Fibroblast of skin of right quadriceps (primary cell): Measurements from ENCODE around the gene HEBP2.
"Not testable (repeated sequence)": the region's sequence is repeated elsewhere in the genome, so short reads cannot be mapped to it uniquely, and the experiment has no call there.

Experiments used
- DNase-seq: peaks from one replicate; pipeline ENCODE4 v3.0.0-alpha.2; 2013

Gene HEBP2

GRCh38 chr6:138424004-138424904, 20.2 kb downstream of the HEBP2 start:
- no peak for DNase-seq

DNA sequence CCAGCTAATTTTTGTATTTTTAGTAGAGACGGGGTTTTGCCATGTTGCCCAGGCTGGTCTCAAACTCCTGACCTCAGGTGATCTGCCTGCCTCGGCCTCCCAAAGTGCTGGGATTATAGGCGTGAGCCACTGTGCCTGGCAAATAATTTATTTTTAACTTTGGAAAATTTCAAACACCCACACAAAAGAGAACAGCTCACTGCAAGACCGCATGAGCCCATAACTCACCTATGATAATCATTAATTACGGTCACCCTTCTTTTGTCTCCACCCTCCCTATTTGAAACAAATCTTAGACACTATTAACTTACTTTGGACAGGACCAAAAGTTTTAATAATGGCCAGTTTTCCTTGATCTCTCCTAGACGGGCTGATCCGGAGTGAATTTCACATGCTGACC, 21.2 kb downstream of the HEBP2 start:
- DNase-seq, result not testable (repeated sequence)

GRCh38 chr6:138426500-138427123, 22.6 kb downstream of the HEBP2 start:
- DNase-seq, result no peak

DNA sequence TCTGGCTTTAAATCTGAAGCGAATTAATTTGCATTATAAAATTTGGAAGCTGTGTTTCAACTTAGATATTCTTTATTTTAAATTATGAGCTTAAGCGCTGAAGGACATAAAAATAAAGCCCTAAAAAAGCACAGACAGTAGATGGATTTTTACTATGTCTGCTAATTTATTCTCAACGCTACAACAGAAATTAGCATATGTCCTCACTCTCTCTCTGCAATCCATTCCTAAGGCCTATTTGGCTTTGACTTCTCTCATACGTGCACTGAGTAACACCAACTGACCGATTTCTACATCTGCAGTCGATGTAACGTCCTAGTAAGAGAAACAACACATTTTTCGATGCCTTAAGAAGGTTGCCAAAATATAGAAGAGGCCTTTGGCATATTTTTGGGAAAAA, 23.7 kb downstream of the HEBP2 start:
- no peak for DNase-seq

GRCh38 chr6:138428944-138429598, 25.0 kb downstream of the HEBP2 start:
- peak; percentile 54 for DNase-seq

- DNase-seq, result no peak
Observed at GRCh38 chr6:138429761-138430160, 25.7 kb downstream of the HEBP2 start.

DNA sequence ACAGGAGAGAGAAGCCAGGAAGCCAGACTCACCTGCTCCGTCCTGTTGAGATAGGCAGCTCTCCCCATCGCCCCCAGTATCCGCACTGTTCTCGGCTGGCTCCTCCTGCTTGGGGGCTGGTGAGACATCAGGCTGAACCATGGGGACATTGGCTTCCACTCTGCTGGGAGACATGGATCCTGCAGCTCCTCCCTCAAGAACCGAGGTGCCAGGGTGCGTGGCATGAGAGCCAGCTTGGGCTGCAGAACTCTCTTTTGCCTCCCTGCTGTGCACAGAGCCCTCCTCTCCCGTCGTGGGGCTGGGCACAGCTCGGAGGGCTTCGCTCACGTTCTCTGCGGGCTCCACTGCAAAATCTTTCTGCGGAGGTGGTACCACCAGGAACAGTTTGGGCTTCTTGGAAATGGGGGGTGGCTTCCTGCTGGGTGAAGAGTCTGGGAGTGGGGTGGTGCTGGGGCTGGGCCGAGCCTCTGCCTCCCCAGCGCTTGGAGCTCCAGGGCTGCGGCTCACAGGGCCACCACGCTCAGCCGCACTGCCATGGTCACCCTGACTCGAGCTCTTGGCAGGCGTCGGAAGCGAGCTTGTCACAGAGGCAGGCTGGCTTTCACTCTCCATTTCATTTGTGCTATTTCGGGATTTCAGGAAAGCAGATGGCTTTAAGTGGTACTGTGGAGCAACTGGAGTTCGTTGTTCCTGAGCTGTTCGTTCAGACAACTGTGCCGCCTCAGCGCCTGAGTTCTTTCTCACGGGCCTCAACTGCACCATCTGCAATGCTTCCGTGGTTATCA, 26.5 kb downstream of the HEBP2 start:
- DNase-seq, result no peak

GRCh38 chr6:138431256-138432062, 27.4 kb downstream of the HEBP2 start:
- DNase-seq, result no peak

DNA sequence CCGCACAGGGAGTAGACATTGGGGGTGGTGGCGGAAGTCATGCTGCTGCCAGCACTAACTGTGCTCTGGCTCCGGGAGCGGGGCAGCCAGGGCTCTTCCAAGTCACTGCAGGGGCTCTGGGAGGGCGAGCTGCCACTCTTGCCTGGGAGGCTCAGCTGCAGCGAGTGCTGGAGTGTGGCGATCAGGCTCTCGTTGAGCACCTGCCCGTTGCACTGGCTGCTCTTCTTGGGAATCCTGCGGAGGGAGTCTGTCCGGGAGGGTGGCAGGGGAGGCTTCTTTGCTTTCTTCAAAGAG, 28.0 kb downstream of the HEBP2 start:
- DNase-seq, result no peak

- no peak for DNase-seq
Observed at GRCh38 chr6:138434096-138434495, 30.1 kb downstream of the HEBP2 start.

GRCh38 chr6:138434925-138435324, 30.9 kb downstream of the HEBP2 start:
- no peak for DNase-seq

DNA sequence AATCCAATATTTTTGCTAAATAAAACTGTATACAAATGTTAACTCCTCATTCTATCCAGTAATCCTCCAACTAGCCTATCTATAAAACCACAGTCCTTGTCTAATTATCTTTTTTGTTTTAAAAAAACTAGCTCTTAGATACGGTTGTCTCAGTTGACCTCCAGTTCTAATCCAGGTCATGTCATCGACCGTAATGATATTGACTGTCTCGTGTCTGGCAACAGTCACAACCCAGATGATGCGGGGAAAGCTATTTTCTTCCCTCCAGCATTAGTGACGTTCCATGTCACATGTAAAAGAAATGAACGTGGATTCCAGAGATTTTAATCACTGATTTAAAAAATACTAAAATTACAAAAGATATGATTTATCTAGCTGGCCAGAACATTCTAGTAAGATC, 35.5 kb downstream of the HEBP2 start:
- no peak for DNase-seq

- DNase-seq, result no peak
Observed at GRCh38 chr6:138440296-138440695, 36.3 kb downstream of the HEBP2 start.

DNA sequence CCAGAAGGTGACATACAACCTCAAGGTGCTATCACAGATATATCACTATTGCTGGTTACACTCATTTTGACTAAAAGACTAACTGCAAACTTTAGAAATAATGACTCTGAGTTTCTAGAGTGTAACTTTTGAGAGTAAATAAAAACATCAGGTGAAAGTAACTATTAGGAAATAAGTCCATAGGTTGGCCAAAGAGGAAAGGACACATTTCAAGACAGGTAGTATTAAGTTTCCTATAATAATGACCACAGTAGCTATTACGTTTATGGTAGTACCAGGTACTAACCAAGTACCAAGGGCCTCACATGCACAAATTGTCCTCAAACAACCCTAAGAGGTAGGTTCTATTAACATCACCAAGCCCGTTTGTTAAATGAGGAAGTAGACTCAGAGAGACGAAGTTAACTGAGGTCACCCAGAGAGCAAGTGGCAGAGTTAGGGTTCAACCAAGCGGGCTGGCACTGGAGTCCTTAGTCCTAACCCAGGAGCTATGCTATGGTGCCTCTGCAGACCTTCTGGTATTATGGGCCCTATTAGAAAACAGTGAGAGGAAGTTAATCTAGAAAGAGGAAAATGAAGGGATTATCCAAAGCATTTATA, 36.8 kb downstream of the HEBP2 start:
- DNase-seq, result no peak

DNA sequence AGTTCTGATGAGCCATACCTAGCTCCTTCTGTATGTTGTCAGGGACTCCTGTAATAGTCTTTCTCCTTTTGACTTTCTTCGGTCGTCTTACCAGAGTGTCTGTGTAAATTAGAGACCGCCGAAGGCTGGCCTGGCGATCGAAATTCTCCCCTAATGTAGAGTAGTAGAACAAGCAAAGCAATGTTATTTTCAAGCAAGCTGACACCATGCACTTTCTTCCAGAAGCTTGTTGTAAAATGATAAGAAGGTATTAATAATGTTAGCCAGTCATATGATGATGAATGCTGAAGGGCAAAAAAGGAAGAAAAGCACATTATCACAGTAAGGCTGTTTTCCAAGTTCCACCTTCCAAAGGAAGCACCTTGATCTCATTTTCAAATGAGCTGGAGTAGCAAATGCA, 37.9 kb downstream of the HEBP2 start:
- DNase-seq, result no peak

- no peak for DNase-seq
Observed at GRCh38 chr6:138442663-138443062, 38.6 kb downstream of the HEBP2 start.

- no peak for DNase-seq
Observed at GRCh38 chr6:138443979-138444378, 40.0 kb downstream of the HEBP2 start.

DNA sequence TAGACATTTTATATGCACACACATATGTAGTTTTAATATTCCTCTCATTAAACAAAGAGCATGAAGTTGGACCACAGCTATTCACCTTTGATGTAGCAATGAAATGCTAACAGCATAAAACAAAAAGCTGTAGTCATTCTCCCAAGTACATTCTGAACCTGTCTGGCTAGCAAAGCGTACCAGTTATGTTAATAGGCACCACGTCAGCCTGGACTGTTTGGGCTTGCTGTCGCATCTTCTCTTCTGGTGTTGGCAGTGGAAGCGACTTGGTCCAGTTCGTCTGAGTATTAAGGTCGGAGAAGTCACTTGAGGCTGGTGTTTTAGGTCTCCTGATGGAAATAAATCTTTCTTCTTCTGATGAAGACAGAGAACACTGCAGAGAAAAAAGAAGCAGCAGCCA, 42.8 kb downstream of the HEBP2 start:
- DNase-seq, result no peak

DNA sequence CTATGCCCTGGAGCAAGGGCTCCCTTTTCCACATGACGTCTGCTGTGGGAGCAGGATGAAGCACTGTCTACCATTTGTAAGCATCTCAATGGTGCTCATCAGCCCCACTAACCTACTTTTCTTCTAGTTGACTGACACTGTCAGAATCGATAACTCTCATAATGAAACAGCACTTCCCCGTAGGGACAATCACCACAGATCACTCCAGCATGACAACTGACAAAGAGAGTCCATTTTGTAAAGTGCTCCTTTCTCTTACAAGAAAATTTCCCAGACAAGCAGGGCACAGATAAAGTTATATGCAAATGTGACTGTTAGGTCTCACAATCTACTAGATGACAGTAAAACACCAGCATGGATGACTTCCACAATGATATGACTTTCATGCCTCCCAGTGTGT, 46.4 kb downstream of the HEBP2 start:
- no peak for DNase-seq

- no peak for DNase-seq
Observed at GRCh38 chr6:138451043-138451442, 47.0 kb downstream of the HEBP2 start.

DNA sequence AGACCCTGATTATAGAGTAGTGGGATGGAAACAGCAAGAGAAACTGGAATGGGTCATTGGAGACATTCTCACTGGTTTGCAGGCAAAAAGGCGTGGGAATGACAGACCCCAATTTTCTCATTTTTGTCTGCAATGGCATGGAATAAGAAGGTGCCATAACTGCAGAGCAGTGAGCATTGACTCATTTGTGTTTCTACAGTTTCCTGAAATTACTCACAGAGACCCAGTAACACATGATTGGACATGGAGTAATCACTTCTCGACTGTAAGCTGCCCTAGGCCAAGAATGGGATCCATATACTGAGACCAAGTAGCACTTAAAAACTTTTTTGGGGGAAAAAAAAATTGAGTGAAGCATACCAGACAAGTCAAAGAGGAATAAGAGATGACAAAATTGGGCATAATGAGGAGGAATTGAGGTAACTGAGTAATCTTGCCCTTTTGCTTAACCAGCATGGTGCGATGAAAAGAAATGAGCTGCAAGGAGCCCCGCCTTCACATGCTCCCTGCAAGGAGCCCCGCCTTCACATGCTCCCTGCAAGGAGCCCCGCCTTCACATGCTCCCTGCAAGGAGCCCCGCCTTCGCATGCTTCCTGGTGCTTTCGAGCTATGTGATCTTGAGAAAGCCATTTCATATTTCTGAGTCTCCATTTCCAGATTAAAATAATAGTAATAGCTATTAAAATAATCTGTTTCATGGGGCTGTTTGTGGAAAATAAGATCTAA, 51.1 kb downstream of the HEBP2 start:
- DNase-seq, result no peak
